Activated CD4-positive, alpha-beta T cell treated with anti-CD3 and anti-CD28 coated beads, Interleukin-2, amount 10 ng/mL, durations not matched to agents 24 days and 14 days (primary cell): ENCODE measurements around the gene NELL1. TPM values are rescaled to one million over a fixed set of nuclear protein-coding genes. Genes with fewer than 3 reads are reported as not detected.
"Not testable (repeated sequence)": the region's sequence is repeated elsewhere in the genome, so short reads cannot be mapped to it uniquely, and the experiment has no call there.

ENCODE experiments used
- DNase-seq: peaks from one replicate; pipeline ENCODE4 v3.0.0; 2022
- H3K27ac Mint-ChIP-seq: one replicate; pipeline ENCODE4 v1.8.0; 2022; ENCODE audit warnings: mild to moderate bottlenecking, mixed read lengths
- H3K27me3 Mint-ChIP-seq: one replicate; pipeline ENCODE4 v1.8.0; 2022; ENCODE audit warnings: mixed read lengths
- H3K36me3 Mint-ChIP-seq: one replicate; pipeline ENCODE4 v1.8.0; 2022; ENCODE audit warnings: low read depth, mild to moderate bottlenecking, mixed read lengths
- H3K4me1 Mint-ChIP-seq: one replicate; pipeline ENCODE4 v1.8.0; 2021; ENCODE audit warnings: mixed read lengths
- H3K4me3 Mint-ChIP-seq: one replicate; pipeline ENCODE4 v1.8.0; 2022; ENCODE audit warnings: mild to moderate bottlenecking, moderate library complexity, mixed read lengths
- H3K9me3 Mint-ChIP-seq: one replicate; pipeline ENCODE4 v1.8.0; 2021; ENCODE audit warnings: mixed read lengths
- intact Hi-C: fragments of 100-400 bp; cut with micrococcal nuclease; formaldehyde crosslinking; loops from one replicate; pipeline ENCODE4 v1.15.1; 2023
- total RNA-seq: library from RNA; stranded (reverse); gene quantifications from 2 replicates; pipeline ENCODE4 v1.2.3, GENCODE V29; 2022

Gene NELL1
- total RNA-seq, 1 donor from 2014 or later: not detected

DNA sequence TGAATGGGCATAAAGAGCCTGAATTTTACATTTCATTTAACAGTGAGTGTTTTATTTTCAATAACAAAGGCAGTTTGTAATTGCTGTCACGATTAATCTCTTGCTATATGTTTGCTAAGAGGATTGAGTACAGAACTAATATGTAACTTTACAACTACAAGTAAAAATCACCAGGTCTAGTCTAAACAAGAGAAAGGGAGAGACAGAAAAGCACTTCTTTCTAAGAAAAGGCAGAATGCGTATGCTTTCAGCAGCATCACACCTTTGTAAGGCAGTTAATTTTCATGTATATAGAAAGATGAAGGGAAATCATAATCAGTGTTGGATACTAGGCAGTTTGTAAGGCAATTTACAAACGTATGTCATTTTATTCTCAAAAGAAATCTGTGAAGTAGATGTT is 169.8 kb downstream of the NELL1 start:
- intact Hi-C loops: no loop called here
- H3K4me1 Mint-ChIP-seq: no peaks in the 10 kb centered on the region

DNA sequence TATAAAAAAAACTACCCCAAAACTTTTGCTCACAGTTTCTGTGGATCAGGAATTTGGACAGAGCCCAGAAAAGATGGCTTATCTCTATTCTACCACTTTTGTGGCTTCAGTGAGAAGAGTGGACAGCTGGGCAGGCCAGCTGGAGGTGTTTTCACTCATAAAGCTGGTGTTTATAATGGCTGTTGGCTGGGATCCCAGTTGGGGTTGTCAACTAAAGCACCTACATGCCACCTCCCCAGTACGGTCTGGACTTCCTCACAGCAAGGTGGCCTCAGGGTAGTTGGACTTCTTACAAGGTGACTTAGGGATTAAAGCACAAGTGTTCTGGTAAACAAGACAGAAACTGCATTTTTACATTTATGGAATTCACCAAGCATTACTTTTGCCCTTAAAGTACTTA is 171.0 kb downstream of the NELL1 start:
- DNase-seq: no peak
- Mint-ChIP-seq H3K9me3 (no peaks in the 10 kb centered on the region), H3K27me3 (no peaks in the 10 kb centered on the region), H3K36me3 (no peaks in the 10 kb centered on the region), H3K4me3 (no peak overlapping the region), H3K27ac (no peak overlapping the region), H3K4me1 (no peaks in the 10 kb centered on the region)
- intact Hi-C loops: no loop called here

More for the DNA sequence above, 169.8 kb downstream of the NELL1 start:
- H3K27ac Mint-ChIP-seq: no peak overlapping the region
- H3K27me3 Mint-ChIP-seq: no peaks in the 10 kb centered on the region
- H3K36me3 Mint-ChIP-seq: no peaks in the 10 kb centered on the region
- H3K4me3 Mint-ChIP-seq: no peak overlapping the region
- no peaks in the 10 kb centered on the region for H3K9me3 Mint-ChIP-seq
- no peak for DNase-seq

DNA sequence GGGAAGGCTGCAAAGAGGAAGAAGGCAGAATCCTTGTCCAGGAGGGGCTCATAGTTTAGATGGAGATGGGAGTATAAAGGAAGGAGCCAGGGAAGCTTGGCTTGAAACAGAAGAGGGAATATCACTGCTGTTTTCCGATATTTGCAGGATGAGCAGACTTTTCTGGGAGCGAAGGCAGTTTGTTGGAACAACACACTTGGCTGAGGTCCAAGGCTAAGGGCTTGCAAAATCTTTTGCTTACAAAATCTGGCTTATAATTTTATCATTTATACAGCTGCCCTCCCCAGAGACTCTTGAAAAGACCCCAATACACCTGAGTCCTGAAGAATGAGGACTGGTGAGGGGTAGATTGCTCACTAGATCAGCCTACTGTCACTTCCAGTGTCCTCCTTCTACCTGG is 174.8 kb downstream of the NELL1 start:
- Mint-ChIP-seq H3K4me1 (no peaks in the 10 kb centered on the region), H3K27ac (no peak overlapping the region), H3K36me3 (no peaks in the 10 kb centered on the region), H3K27me3 (no peaks in the 10 kb centered on the region), H3K9me3 (no peaks in the 10 kb centered on the region), H3K4me3 (no peak overlapping the region)
- DNase-seq: no peak
- intact Hi-C loops: no loop called here

DNA sequence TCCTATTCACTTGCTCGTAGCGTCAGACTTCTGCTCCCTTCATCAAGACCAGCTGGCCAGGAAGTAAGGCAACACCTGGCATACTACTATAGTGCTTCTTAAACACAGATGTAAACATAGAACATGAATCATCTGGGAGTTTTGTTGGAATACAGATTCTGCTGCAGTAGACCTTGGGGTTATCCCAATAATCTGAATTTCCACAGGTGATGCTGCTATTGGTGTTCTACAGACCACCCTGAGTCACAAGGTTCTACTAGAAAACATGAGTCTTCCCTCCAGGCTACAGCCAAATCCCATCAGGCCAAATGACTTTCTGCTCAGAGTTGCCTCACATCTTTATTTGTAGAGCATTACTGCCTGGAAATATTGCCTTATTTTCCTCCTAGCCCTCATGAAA is 175.2 kb downstream of the NELL1 start:
- no peak overlapping the region for H3K27ac Mint-ChIP-seq
- no peaks in the 10 kb centered on the region for H3K9me3 Mint-ChIP-seq
- DNase-seq: no peak
- no peaks in the 10 kb centered on the region for H3K27me3 Mint-ChIP-seq
- H3K36me3 Mint-ChIP-seq: no peaks in the 10 kb centered on the region
- intact Hi-C loops: no loop called here
- H3K4me1 Mint-ChIP-seq: no peaks in the 10 kb centered on the region
- no peak overlapping the region for H3K4me3 Mint-ChIP-seq

DNA sequence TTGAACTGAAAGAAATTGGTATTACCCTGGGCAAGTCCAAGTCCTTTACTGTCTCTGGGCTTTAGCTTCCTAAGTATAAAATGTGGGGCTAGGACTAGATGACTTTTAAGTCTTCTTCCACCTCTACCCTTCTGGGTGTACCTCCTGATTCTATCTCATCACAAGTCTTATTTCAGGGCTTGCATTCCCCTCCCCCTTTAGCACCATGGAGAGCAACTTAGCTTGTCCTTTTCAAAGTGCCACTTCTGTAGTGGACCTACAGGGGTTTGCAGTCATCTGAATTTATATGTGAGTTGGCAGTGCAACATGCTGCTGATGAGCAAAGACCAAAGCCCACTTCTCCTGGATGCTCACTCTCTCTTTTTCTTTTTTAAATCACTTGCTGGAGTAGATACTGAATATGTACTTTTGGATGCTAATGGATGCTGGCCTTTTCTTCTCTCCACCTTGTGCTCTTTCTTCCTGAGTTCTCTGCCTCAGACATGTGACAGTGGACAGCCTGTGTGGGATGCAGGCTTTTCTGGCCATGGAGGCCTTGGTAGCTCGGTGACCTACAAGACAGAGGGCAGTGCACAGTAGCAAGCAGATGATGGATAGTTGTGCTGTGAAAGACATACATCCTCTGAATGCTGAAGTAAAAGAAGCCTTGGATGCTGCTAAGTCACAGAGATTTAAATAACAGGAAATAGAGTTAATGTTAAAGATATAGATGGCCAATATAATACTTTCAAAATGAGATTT is 185.0 kb downstream of the NELL1 start:
- Mint-ChIP-seq H3K4me1 (no peaks in the 10 kb centered on the region), H3K9me3 (no peaks in the 10 kb centered on the region), H3K27me3 (no peaks in the 10 kb centered on the region), H3K27ac (no peak overlapping the region), H3K4me3 (no peak overlapping the region), H3K36me3 (no peaks in the 10 kb centered on the region)
- intact Hi-C loops: no loop called here
- no peak for DNase-seq

DNA sequence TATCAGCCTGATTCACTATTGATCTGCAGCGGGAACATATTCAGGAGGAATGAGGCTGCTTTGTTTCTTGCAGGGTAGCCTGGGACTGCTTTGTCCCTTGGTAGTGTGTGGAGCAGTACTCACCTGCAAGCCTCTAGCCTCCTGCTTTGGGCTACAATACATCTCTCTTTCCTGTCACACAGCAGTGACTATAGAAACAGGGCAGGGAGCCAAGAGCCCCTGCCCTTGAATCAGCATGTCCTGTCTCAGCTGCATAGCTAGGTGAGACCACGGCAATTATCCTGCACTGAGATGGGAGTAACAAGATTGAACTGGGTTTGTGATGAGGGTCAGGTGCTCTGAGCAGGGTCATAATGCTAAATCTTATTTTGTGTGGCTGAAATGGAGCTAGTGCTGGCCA is 191.9 kb downstream of the NELL1 start:
- H3K27me3 Mint-ChIP-seq: no peaks in the 10 kb centered on the region
- DNase-seq: no peak
- no peaks in the 10 kb centered on the region for H3K9me3 Mint-ChIP-seq
- H3K4me3 Mint-ChIP-seq: no peak overlapping the region
- intact Hi-C loops: no loop called here
- no peaks in the 10 kb centered on the region for H3K4me1 Mint-ChIP-seq
- no peaks in the 10 kb centered on the region for H3K36me3 Mint-ChIP-seq
- no peak overlapping the region for H3K27ac Mint-ChIP-seq

DNA sequence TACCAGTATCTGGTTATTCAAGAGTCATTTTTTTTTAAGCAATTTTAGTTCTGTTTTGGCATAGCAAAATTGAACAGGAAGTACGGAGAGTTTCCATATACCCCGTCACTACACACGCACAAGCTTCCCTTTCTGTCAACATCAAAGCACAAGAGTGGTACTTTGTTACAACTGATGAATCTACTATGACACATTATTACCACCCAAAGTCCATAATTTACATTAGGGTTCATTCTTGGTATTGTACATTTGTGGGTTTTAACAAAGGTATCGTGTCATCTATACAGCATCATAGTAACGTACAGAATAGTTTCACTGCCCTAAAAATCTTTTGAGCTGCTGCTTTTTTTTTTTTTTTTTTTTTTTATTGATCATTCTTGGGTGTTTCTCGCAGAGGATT is 192.9 kb downstream of the NELL1 start:
- H3K4me3 Mint-ChIP-seq, DNase-seq, H3K27ac Mint-ChIP-seq, H3K4me1 Mint-ChIP-seq, H3K36me3 Mint-ChIP-seq, intact Hi-C loops, H3K27me3 Mint-ChIP-seq, H3K9me3 Mint-ChIP-seq: not testable (repeated sequence)

DNA sequence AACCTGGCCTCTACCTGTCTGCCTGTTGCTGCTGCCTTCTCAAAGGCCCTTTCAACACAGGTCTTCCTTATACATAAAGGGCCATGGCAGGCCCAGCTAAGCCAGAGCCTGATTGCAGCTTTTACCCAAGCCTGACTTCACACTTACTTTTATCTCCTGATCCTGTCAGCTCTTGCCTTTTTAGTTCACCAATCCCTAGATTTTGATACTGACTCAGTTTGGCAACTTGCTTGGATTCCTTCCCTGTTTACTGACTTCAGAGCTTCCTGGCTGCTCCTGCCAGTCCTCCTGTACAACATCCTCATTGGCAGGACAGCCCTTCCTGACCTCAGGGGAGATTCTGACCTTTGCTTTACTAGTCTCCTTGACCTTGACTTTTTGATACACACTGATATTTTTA is 195.2 kb downstream of the NELL1 start:
- Mint-ChIP-seq H3K27me3 (no peaks in the 10 kb centered on the region), H3K4me3 (no peak overlapping the region), H3K9me3 (no peaks in the 10 kb centered on the region), H3K4me1 (no peaks in the 10 kb centered on the region), H3K36me3 (no peaks in the 10 kb centered on the region), H3K27ac (no peak overlapping the region)
- DNase-seq: no peak
- intact Hi-C loops: no loop called here

DNA sequence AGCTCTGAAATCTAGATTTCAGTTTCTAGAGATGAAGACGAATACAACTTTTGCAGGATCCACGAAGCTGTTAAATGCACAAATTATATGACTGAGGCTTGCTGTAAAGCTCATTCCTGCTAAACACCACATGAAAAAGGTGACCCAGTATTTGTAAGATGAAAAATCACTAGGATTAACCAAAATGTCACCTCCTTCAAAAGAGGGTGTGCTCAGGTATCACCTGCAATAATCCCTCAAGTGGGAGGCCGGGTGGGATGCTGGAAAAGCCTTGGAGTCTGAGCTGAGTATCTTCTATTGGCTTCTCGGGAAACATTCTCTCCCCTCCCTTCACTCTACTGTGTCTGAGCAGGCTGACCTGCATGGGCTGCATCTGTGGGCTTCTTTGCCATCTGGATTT is 195.8 kb downstream of the NELL1 start:
- H3K9me3 Mint-ChIP-seq: no peaks in the 10 kb centered on the region
- H3K27me3 Mint-ChIP-seq: no peaks in the 10 kb centered on the region
- no peak overlapping the region for H3K27ac Mint-ChIP-seq
- no peak for DNase-seq
- H3K4me1 Mint-ChIP-seq: no peaks in the 10 kb centered on the region
- H3K4me3 Mint-ChIP-seq: no peak overlapping the region
- intact Hi-C loops: no loop called here
- H3K36me3 Mint-ChIP-seq: no peaks in the 10 kb centered on the region

DNA sequence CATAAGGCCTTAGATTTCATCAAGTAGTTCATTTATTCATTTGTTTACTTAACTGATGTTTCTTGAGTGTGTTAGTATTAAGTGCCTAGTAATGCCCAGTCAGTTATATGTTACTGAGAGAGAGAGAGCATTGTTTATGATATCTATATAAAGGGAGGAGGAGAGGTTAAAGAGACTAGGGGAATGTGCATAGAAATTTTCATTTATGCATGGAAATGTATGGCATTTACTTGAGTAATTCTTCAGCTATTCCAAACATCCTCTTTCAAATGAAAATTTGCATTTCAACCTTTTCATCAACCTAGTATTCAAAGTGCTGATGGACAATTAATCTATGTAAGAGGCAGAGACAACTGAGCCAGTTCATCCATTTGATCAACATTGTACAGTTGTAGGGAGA is 199.7 kb downstream of the NELL1 start:
- intact Hi-C loops: no loop called here
- H3K4me3 Mint-ChIP-seq: no peak overlapping the region
- no peak for DNase-seq
- H3K9me3 Mint-ChIP-seq: no peaks in the 10 kb centered on the region
- H3K4me1 Mint-ChIP-seq: no peaks in the 10 kb centered on the region
- H3K27me3 Mint-ChIP-seq: no peaks in the 10 kb centered on the region
- H3K36me3 Mint-ChIP-seq: no peaks in the 10 kb centered on the region
- H3K27ac Mint-ChIP-seq: no peak overlapping the region

DNA sequence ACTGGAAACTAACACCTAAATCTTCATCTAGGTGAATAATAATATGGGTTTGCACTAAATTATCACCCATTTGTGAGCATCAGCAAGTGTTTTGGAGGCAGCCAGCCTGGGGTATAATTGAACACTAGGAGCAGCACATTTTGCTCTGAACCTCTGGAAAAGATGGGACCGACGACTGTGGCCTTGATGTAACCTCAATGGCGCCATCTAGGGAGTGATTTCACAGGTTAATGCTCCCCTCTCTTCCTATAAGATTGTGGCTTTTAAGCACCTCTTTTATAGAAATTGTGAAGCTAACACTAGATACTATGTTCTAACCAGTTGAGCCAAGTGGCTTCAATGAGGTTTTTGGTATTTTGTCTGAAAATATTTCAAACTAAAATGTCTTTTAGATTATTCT is 203.7 kb downstream of the NELL1 start:
- intact Hi-C loops: no loop called here
- no peak overlapping the region for H3K4me3 Mint-ChIP-seq
- no peaks in the 10 kb centered on the region for H3K9me3 Mint-ChIP-seq
- no peak overlapping the region for H3K27ac Mint-ChIP-seq
- H3K36me3 Mint-ChIP-seq: no peaks in the 10 kb centered on the region
- no peaks in the 10 kb centered on the region for H3K4me1 Mint-ChIP-seq
- H3K27me3 Mint-ChIP-seq: no peaks in the 10 kb centered on the region
- DNase-seq: no peak

DNA sequence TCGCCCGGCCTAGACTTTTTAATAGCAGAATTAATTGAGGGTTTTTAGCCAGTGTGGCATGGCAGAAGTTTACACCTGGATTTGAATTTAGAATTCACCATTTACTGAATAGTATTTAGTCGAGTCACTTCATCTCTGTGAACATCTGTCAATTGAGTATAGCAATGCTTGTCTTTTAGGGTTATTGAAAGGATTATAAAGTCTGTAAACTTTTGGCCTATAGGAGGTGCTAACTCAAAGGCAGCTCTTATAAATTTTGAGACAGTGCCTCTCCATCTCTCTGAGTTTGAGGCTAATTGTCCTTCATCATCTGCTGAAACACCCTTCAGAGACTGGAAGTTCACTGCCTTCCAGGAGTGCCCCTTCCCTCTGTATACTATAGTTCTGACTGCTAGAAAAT is 205.0 kb downstream of the NELL1 start:
- Mint-ChIP-seq H3K4me3 (no peak overlapping the region), H3K36me3 (no peaks in the 10 kb centered on the region), H3K27me3 (no peaks in the 10 kb centered on the region), H3K27ac (no peak overlapping the region), H3K4me1 (no peaks in the 10 kb centered on the region), H3K9me3 (no peaks in the 10 kb centered on the region)
- no peak for DNase-seq
- intact Hi-C loops: no loop called here

DNA sequence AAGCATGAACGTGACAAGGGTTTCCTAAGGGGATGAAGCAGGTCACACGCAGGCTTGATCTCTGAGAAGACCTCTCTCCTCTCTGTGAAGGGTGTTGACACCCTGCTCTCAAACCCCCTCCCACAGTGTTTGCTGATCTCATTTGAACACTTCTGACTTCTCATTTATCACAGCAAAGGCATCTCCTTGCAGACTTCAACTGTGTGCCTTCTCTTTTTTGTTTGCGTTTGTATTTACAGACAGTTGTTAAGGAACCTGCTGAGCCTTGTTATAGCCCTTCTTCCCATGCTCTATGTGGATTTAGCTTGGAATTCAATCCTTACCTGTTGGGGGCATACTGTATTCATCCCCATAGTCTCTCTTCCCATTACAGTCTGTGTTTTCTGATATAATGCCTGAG is 206.5 kb downstream of the NELL1 start:
- H3K4me3 Mint-ChIP-seq: no peak overlapping the region
- H3K4me1 Mint-ChIP-seq: no peaks in the 10 kb centered on the region
- intact Hi-C loops: no loop called here
- no peaks in the 10 kb centered on the region for H3K36me3 Mint-ChIP-seq
- no peak for DNase-seq
- H3K27me3 Mint-ChIP-seq: no peaks in the 10 kb centered on the region
- H3K9me3 Mint-ChIP-seq: no peaks in the 10 kb centered on the region
- H3K27ac Mint-ChIP-seq: no peak overlapping the region

DNA sequence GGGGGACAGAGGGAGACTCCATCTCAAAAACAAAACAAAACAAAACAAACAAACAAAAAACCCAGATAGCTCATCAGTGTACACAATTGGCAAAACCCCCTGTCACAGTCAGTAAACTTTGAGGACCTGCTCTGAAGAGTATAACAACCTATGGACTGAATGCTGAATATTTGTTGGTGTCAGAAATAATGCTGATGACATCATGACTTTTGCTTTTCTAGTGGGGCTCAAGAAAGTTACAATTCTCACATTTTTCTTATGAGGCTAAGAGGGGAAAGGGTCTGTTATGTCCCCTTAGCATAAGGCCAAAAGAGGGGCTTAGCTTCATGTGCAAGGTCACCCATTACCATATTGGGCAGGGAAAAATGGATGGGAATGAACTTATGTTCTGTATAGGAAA is 207.4 kb downstream of the NELL1 start:
- Mint-ChIP-seq H3K36me3 (no peaks in the 10 kb centered on the region), H3K4me1 (no peaks in the 10 kb centered on the region), H3K27ac (no peak overlapping the region), H3K4me3 (no peak overlapping the region), H3K27me3 (no peaks in the 10 kb centered on the region), H3K9me3 (no peaks in the 10 kb centered on the region)
- no peak for DNase-seq
- intact Hi-C loops: no loop called here

DNA sequence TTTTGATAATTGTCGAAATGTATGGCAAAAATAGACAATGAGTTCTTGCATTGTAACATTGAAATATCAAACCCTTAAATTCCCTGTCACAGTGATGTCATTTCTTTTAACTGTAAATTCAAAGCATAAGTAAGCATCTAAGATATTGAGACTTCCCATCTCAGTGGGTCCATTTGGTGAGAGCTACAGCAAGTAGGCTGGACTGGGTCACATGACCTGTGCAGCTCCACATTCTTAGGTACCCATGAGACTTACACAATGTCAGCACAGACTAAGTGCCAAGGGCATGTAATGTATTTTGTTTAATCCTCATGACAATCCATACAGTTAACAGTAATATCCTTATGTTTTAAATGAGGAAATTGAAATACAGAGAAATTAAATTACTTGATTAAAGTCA is 210.7 kb downstream of the NELL1 start:
- H3K4me1 Mint-ChIP-seq: no peaks in the 10 kb centered on the region
- H3K27me3 Mint-ChIP-seq: no peaks in the 10 kb centered on the region
- intact Hi-C loops: no loop called here
- no peak overlapping the region for H3K27ac Mint-ChIP-seq
- no peaks in the 10 kb centered on the region for H3K9me3 Mint-ChIP-seq
- no peaks in the 10 kb centered on the region for H3K36me3 Mint-ChIP-seq
- no peak overlapping the region for H3K4me3 Mint-ChIP-seq
- DNase-seq: no peak
